GM12872 (cell line): Measurements from ENCODE around the gene SLC39A7.

Source experiments
- CTCF ChIP-seq: IDR thresholded peaks from 3 replicates; pipeline ENCODE4 v1.5.1; 2011; ENCODE audit warnings: low read depth, mild to moderate bottlenecking, low read length, moderate library complexity; ENCODE audit not compliant: insufficient read depth

The SLC39A7 gene

GRCh38 chr6:33199687-33200218, 914 bp upstream of the SLC39A7 start:
- TF ChIP-seq CTCF, result no peak

- TF ChIP-seq CTCF, result peak; percentile 43; the same call in 2 of the 3 replicates
These were observed 479 bp downstream of the SLC39A7 start for GRCh38 chr6:33201147-33201545.

- no peak for TF ChIP-seq CTCF
These were observed 1.3 kb downstream of the SLC39A7 start for GRCh38 chr6:33201935-33202334.

GRCh38 chr6:33202799-33203198, 2.1 kb downstream of the SLC39A7 start:
- no peak for TF ChIP-seq CTCF

- TF ChIP-seq CTCF, result no peak
These were observed 2.9 kb downstream of the SLC39A7 start for GRCh38 chr6:33203443-33204164.

GRCh38 chr6:33204165-33204414, 3.4 kb downstream of the SLC39A7 start:
- no peak for TF ChIP-seq CTCF

- no peak for TF ChIP-seq CTCF
These were observed 3.9 kb downstream of the SLC39A7 start, which contains the start of gene HSD17B8 for GRCh38 chr6:33204415-33205190. Gene HSD17B8 (plus strand): TSS chr6:33204655. CDS start chr6:33204669, 14 bp downstream.
